SK-N-SH (cell line): Measurements from ENCODE around the gene GASK1B.

Source experiments
- JUND ChIP-seq: IDR thresholded peaks from 2 replicates; pipeline ENCODE4 v1.4.0; 2012
- MEF2A ChIP-seq: IDR thresholded peaks from 2 replicates; pipeline ENCODE4 v1.4.0; 2012; ENCODE audit warnings: low read depth, borderline replicate concordance
- MXI1 ChIP-seq: IDR thresholded peaks from 2 replicates; pipeline ENCODE4 v1.6.1; 2012; ENCODE audit warnings: mild to moderate bottlenecking, low read depth, low read length, improper control_type of control experiment
- NRF1 ChIP-seq: IDR thresholded peaks from 2 replicates; pipeline ENCODE4 v1.6.1; 2012; ENCODE audit warnings: low read depth, mild to moderate bottlenecking, low read length
- POLR2AphosphoS5 ChIP-seq: IDR thresholded peaks from 2 replicates; pipeline ENCODE4 v1.6.1; 2012; ENCODE audit warnings: low read depth, low read length
- SIN3A ChIP-seq: IDR thresholded peaks from 2 replicates; pipeline ENCODE4 v1.6.1; 2012; ENCODE audit warnings: low read depth, mild to moderate bottlenecking, low read length, moderate library complexity, borderline replicate concordance
- TAF1 ChIP-seq: IDR thresholded peaks from 2 replicates; pipeline ENCODE4 v1.6.1; 2012; ENCODE audit warnings: low read depth, mild to moderate bottlenecking, low read length, moderate library complexity, borderline replicate concordance
- TF ChIP-seq, protein P1 (sequence below): fragments of 200-600 bp; sonication (generic); IDR thresholded peaks from 2 replicates; pipeline ENCODE4 v1.6.1; 2017; ENCODE audit warnings: antibody characterized with exemption, mild to moderate bottlenecking, moderate library complexity
- TF ChIP-seq, protein P2 (sequence below): IDR thresholded peaks from 2 replicates; pipeline ENCODE4 v1.6.1; 2012; ENCODE audit warnings: mild to moderate bottlenecking, low read depth, low read length, moderate library complexity
- TF ChIP-seq, protein P3 (sequence below): IDR thresholded peaks from 2 replicates; pipeline ENCODE4 v1.4.0; 2012; ENCODE audit warnings: low read depth, borderline replicate concordance

DNA sequence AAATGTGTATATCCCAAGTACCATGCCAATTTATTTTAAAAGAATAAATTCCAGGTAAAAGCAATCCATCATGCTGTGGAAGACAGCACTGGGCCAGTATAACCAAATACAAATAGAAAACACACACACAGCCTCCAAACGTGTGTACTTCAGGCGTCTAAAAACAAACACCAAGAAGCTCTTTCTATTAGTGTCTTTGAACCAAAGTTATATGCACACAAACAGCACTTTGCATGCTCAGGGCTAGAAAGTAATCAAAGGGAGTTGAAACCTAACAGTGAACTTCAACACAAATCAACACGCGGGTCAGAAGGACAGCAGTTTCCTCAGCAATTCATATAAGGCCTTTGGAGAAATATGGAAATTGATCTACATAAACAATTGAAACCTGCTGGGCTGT, 15.4 kb downstream of the GASK1B start:
- TF ChIP-seq, protein P1, sequence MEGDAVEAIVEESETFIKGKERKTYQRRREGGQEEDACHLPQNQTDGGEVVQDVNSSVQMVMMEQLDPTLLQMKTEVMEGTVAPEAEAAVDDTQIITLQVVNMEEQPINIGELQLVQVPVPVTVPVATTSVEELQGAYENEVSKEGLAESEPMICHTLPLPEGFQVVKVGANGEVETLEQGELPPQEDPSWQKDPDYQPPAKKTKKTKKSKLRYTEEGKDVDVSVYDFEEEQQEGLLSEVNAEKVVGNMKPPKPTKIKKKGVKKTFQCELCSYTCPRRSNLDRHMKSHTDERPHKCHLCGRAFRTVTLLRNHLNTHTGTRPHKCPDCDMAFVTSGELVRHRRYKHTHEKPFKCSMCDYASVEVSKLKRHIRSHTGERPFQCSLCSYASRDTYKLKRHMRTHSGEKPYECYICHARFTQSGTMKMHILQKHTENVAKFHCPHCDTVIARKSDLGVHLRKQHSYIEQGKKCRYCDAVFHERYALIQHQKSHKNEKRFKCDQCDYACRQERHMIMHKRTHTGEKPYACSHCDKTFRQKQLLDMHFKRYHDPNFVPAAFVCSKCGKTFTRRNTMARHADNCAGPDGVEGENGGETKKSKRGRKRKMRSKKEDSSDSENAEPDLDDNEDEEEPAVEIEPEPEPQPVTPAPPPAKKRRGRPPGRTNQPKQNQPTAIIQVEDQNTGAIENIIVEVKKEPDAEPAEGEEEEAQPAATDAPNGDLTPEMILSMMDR: no peak
- TF ChIP-seq POLR2AphosphoS5: no peak
- TF ChIP-seq, protein P2, sequence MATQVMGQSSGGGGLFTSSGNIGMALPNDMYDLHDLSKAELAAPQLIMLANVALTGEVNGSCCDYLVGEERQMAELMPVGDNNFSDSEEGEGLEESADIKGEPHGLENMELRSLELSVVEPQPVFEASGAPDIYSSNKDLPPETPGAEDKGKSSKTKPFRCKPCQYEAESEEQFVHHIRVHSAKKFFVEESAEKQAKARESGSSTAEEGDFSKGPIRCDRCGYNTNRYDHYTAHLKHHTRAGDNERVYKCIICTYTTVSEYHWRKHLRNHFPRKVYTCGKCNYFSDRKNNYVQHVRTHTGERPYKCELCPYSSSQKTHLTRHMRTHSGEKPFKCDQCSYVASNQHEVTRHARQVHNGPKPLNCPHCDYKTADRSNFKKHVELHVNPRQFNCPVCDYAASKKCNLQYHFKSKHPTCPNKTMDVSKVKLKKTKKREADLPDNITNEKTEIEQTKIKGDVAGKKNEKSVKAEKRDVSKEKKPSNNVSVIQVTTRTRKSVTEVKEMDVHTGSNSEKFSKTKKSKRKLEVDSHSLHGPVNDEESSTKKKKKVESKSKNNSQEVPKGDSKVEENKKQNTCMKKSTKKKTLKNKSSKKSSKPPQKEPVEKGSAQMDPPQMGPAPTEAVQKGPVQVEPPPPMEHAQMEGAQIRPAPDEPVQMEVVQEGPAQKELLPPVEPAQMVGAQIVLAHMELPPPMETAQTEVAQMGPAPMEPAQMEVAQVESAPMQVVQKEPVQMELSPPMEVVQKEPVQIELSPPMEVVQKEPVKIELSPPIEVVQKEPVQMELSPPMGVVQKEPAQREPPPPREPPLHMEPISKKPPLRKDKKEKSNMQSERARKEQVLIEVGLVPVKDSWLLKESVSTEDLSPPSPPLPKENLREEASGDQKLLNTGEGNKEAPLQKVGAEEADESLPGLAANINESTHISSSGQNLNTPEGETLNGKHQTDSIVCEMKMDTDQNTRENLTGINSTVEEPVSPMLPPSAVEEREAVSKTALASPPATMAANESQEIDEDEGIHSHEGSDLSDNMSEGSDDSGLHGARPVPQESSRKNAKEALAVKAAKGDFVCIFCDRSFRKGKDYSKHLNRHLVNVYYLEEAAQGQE: no peak
- TF ChIP-seq TAF1: no peak
- TF ChIP-seq SIN3A: no peak
- TF ChIP-seq MEF2A: no peak
- no peak for TF ChIP-seq MXI1
- TF ChIP-seq, protein P3, sequence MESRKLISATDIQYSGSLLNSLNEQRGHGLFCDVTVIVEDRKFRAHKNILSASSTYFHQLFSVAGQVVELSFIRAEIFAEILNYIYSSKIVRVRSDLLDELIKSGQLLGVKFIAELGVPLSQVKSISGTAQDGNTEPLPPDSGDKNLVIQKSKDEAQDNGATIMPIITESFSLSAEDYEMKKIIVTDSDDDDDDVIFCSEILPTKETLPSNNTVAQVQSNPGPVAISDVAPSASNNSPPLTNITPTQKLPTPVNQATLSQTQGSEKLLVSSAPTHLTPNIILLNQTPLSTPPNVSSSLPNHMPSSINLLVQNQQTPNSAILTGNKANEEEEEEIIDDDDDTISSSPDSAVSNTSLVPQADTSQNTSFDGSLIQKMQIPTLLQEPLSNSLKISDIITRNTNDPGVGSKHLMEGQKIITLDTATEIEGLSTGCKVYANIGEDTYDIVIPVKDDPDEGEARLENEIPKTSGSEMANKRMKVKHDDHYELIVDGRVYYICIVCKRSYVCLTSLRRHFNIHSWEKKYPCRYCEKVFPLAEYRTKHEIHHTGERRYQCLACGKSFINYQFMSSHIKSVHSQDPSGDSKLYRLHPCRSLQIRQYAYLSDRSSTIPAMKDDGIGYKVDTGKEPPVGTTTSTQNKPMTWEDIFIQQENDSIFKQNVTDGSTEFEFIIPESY: no peak
- no peak for TF ChIP-seq NRF1
- no peak for TF ChIP-seq JUND
